ENCODE measurements around the gene PHGDH.

The PHGDH gene

DNA sequence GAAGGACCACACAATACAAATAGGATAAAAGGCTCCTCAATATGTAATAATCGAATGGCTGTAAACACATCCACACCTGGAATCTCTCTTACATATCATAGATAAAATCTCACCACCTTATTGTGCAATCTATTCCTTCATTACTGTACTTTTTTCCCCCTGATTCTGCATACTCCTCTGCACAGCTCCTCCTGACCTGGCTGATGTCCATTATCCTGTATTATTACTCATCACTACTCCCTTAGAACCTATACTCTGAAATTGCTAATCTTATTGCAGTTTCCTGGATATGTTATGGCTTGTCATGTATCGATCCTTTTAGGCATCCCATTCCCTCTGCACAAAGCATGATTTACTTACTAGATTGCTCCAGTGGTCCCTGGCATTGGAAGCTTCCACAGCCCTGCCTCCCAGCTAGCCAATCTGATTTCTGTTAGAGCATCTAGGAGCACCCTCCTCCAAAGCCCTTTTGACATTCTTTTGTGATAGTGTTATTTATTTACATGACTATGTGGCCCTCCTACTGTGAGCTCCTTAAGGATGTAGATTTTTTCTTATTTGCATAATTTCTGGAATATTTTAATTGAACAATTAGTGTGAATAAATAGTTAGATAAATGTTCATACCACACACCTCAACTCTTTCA is 24.2 kb upstream of the PHGDH start:
- TF ChIP-seq TAF1 (IDR thresholded peaks at IDR 0.05; ENCODE audit: borderline replicate concordance, insufficient read depth, low read length) (no peak), POLR2AphosphoS5 (IDR thresholded peaks at IDR 0.05; ENCODE audit: low read depth, low read length) (no peak), FOXP2 (optimal IDR thresholded peaks at IDR 0.05; ENCODE audit: borderline replicate concordance, extremely low read depth, extremely low read length, insufficient read depth) (no peak), SIN3A (IDR thresholded peaks at IDR 0.05; ENCODE audit: borderline replicate concordance, insufficient read depth, low read length) (no peak)
- TF ChIP-seq, protein P1, sequence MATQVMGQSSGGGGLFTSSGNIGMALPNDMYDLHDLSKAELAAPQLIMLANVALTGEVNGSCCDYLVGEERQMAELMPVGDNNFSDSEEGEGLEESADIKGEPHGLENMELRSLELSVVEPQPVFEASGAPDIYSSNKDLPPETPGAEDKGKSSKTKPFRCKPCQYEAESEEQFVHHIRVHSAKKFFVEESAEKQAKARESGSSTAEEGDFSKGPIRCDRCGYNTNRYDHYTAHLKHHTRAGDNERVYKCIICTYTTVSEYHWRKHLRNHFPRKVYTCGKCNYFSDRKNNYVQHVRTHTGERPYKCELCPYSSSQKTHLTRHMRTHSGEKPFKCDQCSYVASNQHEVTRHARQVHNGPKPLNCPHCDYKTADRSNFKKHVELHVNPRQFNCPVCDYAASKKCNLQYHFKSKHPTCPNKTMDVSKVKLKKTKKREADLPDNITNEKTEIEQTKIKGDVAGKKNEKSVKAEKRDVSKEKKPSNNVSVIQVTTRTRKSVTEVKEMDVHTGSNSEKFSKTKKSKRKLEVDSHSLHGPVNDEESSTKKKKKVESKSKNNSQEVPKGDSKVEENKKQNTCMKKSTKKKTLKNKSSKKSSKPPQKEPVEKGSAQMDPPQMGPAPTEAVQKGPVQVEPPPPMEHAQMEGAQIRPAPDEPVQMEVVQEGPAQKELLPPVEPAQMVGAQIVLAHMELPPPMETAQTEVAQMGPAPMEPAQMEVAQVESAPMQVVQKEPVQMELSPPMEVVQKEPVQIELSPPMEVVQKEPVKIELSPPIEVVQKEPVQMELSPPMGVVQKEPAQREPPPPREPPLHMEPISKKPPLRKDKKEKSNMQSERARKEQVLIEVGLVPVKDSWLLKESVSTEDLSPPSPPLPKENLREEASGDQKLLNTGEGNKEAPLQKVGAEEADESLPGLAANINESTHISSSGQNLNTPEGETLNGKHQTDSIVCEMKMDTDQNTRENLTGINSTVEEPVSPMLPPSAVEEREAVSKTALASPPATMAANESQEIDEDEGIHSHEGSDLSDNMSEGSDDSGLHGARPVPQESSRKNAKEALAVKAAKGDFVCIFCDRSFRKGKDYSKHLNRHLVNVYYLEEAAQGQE (IDR thresholded peaks at IDR 0.05; ENCODE audit: insufficient read depth in 1 of 2, low read depth in 2 of 2, low read length in 2 of 2), result no peak

DNA sequence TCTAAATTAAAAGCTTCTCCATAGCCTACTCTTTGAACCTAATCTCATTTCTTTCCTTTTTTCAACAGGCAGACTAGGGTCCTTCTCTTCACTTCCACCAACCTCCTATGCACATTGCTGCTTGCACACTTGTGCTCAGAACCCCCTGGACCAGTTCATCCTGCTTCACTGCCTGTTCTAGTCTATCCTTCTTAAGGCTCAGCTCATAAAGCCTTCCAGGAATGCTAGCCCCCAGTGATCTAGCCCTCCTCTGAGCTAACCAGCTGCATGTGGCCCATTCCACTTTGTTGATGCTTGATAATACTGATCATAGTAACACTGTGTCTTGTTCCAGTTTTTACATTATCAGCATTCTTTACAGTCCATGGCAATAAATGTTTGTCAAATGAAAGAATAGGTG is 22.9 kb upstream of the PHGDH start:
- no peak for TF ChIP-seq POLR2AphosphoS5 (IDR thresholded peaks at IDR 0.05; ENCODE audit: low read depth, low read length)
- no peak for TF ChIP-seq SIN3A (IDR thresholded peaks at IDR 0.05; ENCODE audit: borderline replicate concordance, insufficient read depth, low read length)
- no peak for TF ChIP-seq FOXP2 (optimal IDR thresholded peaks at IDR 0.05; ENCODE audit: borderline replicate concordance, extremely low read depth, extremely low read length, insufficient read depth)
- TF ChIP-seq, protein P1 (IDR thresholded peaks at IDR 0.05; ENCODE audit: insufficient read depth in 1 of 2, low read depth in 2 of 2, low read length in 2 of 2), result no peak
- no peak for TF ChIP-seq TAF1 (IDR thresholded peaks at IDR 0.05; ENCODE audit: borderline replicate concordance, insufficient read depth, low read length)

DNA sequence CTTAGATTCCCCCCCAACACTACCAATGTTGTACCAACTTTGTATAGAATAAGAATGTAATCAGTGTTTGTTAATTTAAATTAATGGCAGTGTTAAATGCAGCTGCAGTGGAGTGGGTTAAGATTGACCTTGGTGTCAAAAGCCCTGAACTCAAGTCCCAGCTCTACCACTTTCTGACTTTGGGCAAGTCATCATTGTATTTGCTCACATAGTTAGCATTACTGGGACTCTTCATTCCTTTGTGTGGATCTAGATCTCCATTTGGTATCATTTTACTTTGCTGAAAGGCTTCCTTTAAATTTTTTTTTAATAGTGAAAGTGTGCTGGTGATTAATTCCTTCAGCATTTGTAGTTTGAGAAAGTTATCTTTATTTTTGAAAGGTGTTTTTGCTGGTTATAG is 22.2 kb upstream of the PHGDH start:
- TF ChIP-seq SIN3A (IDR thresholded peaks at IDR 0.05; ENCODE audit: borderline replicate concordance, insufficient read depth, low read length), result no peak
- no peak for TF ChIP-seq FOXP2 (optimal IDR thresholded peaks at IDR 0.05; ENCODE audit: borderline replicate concordance, extremely low read depth, extremely low read length, insufficient read depth)
- TF ChIP-seq TAF1 (IDR thresholded peaks at IDR 0.05; ENCODE audit: borderline replicate concordance, insufficient read depth, low read length), result no peak
- TF ChIP-seq POLR2AphosphoS5 (IDR thresholded peaks at IDR 0.05; ENCODE audit: low read depth, low read length), result no peak
- TF ChIP-seq, protein P1 (IDR thresholded peaks at IDR 0.05; ENCODE audit: insufficient read depth in 1 of 2, low read depth in 2 of 2, low read length in 2 of 2), result no peak

GRCh38 chr1:119697598-119697997 is 14.1 kb upstream of the PHGDH start:
- no peak for TF ChIP-seq POLR2AphosphoS5 (IDR thresholded peaks at IDR 0.05; ENCODE audit: low read depth, low read length)
- TF ChIP-seq FOXP2 (optimal IDR thresholded peaks at IDR 0.05; ENCODE audit: borderline replicate concordance, extremely low read depth, extremely low read length, insufficient read depth), result no peak
- no peak for TF ChIP-seq SIN3A (IDR thresholded peaks at IDR 0.05; ENCODE audit: borderline replicate concordance, insufficient read depth, low read length)
- TF ChIP-seq, protein P1 (IDR thresholded peaks at IDR 0.05; ENCODE audit: insufficient read depth in 1 of 2, low read depth in 2 of 2, low read length in 2 of 2), result no peak

All from PFSK-1 (cell line).